OCI-LY3 (cell line): ENCODE measurements around the gene MRPS27.

Source experiments
- H2AFZ ChIP-seq: fragments of 200-600, 300-600 bp; shearing (Covaris generic); 2 replicates; pipeline ENCODE4 v1.6.0; 2014; ENCODE audit warnings: antibody characterized with exemption, low read depth, low read length
- H3K27ac ChIP-seq: fragments of 200-600, 300-600 bp; sonication (generic); 2 replicates; pipeline ENCODE4 v1.5.1; 2014; ENCODE audit warnings: mild to moderate bottlenecking, low read length, moderate library complexity, mixed read lengths
- H3K27me3 ChIP-seq: fragments of 200-600, 300-600 bp; sonication (generic); 2 replicates; pipeline ENCODE4 v1.6.1; 2014; ENCODE audit warnings: low read depth, low read length, mixed read lengths
- H3K36me3 ChIP-seq: fragments of 200-600, 300-600 bp; sonication (generic); replicated peaks from 2 replicates; pipeline ENCODE3; 2014; ENCODE audit warnings: low read depth, low read length, mixed read lengths
- H3K4me1 ChIP-seq: fragments of 300-600, 200-600 bp; sonication (generic); 2 replicates; pipeline ENCODE4 v1.6.1; 2014; ENCODE audit warnings: low read length, mixed read lengths
- H3K4me2 ChIP-seq: fragments of 200-600, 300-600 bp; sonication (generic); 2 replicates; pipeline ENCODE4 v1.6.1; 2014; ENCODE audit warnings: low read length, mixed read lengths
- H3K4me3 ChIP-seq: fragments of 300-600, 200-600 bp; sonication (generic); 2 replicates; pipeline ENCODE4 v1.5.1; 2014; ENCODE audit warnings: antibody characterized with exemption, mild to moderate bottlenecking, low read length, moderate library complexity
- H3K79me2 ChIP-seq: fragments of 300-600, 200-600 bp; shearing (Covaris generic); 2 replicates; pipeline ENCODE4 v1.6.1; 2014; ENCODE audit warnings: mild to moderate bottlenecking, low read length, mixed read lengths
- H3K9ac ChIP-seq: fragments of 300-600, 200-600 bp; shearing (Covaris generic); 2 replicates; pipeline ENCODE4 v1.6.0; 2014; ENCODE audit warnings: mild to moderate bottlenecking, low read length, moderate library complexity
- H3K9me3 ChIP-seq: fragments of 200-600, 300-600 bp; shearing (Covaris generic); 2 replicates; pipeline ENCODE4 v1.6.1; 2014; ENCODE audit warnings: low read length, mixed read lengths; ENCODE audit not compliant: insufficient read depth
- H4K20me1 ChIP-seq: fragments of 200-600, 300-600 bp; sonication (generic); 2 replicates; pipeline ENCODE4 v1.6.1; 2016; ENCODE audit warnings: low read length, mixed read lengths; ENCODE audit not compliant: insufficient read depth
- CTCF ChIP-seq: fragments of 200-600, 300-600 bp; sonication (generic); IDR thresholded peaks from 2 replicates; pipeline ENCODE4 v1.5.1; 2014; ENCODE audit warnings: antibody characterized with exemption, low read length, low read depth
- EZH2phosphoT487 ChIP-seq: fragments of 200-600 bp; shearing (Covaris generic); IDR thresholded peaks from 2 replicates; pipeline ENCODE4 v1.6.1; 2018; ENCODE audit warnings: antibody characterized with exemption, mixed run types, low read depth

The MRPS27 gene

GRCh38 chr5:72265032-72265877 is 54.8 kb downstream of the MRPS27 start:
- Histone ChIP-seq H2AFZ (no peak overlapping the region), H3K4me1 (peaks cover 7% of the 10 kb centered on the region; the same call in 1 of the 2 replicates), H3K9ac (no peak overlapping the region), H3K4me2 (no peak overlapping the region), H3K9me3 (no peaks in the 10 kb centered on the region), H3K27me3 (no peaks in the 10 kb centered on the region), H3K4me3 (no peak overlapping the region), H4K20me1 (no peaks in the 10 kb centered on the region), H3K79me2 (peaks cover 4% of the 10 kb centered on the region; the same call in 1 of the 2 replicates), H3K27ac (no peak overlapping the region), H3K36me3 (no peaks in the 10 kb centered on the region)
- TF ChIP-seq CTCF (no peak), EZH2phosphoT487 (no peak)

- no peak overlapping the region for H3K27ac ChIP-seq
- H3K79me2 ChIP-seq, result no peaks in the 10 kb centered on the region
- H4K20me1 ChIP-seq, result no peaks in the 10 kb centered on the region
- H3K4me2 ChIP-seq, result no peak overlapping the region
- no peaks in the 10 kb centered on the region for H3K4me1 ChIP-seq
- no peak overlapping the region for H2AFZ ChIP-seq
- no peaks in the 10 kb centered on the region for H3K27me3 ChIP-seq
- no peaks in the 10 kb centered on the region for H3K36me3 ChIP-seq
- no peak overlapping the region for H3K4me3 ChIP-seq
- no peak for TF ChIP-seq EZH2phosphoT487
- no peak for TF ChIP-seq CTCF
- no peak overlapping the region for H3K9ac ChIP-seq
- no peaks in the 10 kb centered on the region for H3K9me3 ChIP-seq
These were observed 63.5 kb downstream of the MRPS27 start for GRCh38 chr5:72256536-72256935.

GRCh38 chr5:72255670-72256069 is 64.4 kb downstream of the MRPS27 start:
- H4K20me1 ChIP-seq, result no peaks in the 10 kb centered on the region
- no peak overlapping the region for H3K9ac ChIP-seq
- H3K79me2 ChIP-seq, result no peaks in the 10 kb centered on the region
- H3K4me2 ChIP-seq, result no peak overlapping the region
- no peaks in the 10 kb centered on the region for H3K9me3 ChIP-seq
- TF ChIP-seq CTCF (no peak), EZH2phosphoT487 (no peak)
- H3K4me3 ChIP-seq, result no peak overlapping the region
- no peaks in the 10 kb centered on the region for H3K36me3 ChIP-seq
- H3K27me3 ChIP-seq, result no peaks in the 10 kb centered on the region
- H3K27ac ChIP-seq, result no peak overlapping the region
- H3K4me1 ChIP-seq, result no peaks in the 10 kb centered on the region
- no peak overlapping the region for H2AFZ ChIP-seq

DNA sequence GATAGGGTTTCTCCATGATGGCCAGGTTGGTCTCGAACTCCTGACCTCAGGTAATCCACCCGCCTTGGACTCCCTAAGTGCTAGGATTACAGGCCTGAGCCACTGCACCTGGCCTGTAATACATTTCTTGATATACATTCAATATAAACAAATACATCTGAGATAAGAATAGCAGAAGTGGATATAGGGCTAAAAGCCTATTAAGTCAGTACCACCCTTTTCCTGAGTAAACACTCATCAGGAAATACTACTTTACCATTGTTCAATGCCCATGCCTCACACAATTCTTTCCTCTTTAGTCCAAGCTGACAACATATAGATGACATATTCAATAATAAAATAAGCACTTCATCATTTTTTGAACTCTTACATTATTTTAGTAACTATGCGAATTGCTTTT is 64.8 kb downstream of the MRPS27 start:
- no peaks in the 10 kb centered on the region for H3K4me1 ChIP-seq
- H3K4me2 ChIP-seq, result no peak overlapping the region
- no peaks in the 10 kb centered on the region for H3K79me2 ChIP-seq
- H2AFZ ChIP-seq, result no peak overlapping the region
- H3K4me3 ChIP-seq, result no peak overlapping the region
- H3K9ac ChIP-seq, result no peak overlapping the region
- no peaks in the 10 kb centered on the region for H3K36me3 ChIP-seq
- no peaks in the 10 kb centered on the region for H3K27me3 ChIP-seq
- no peak for TF ChIP-seq CTCF
- H3K27ac ChIP-seq, result no peak overlapping the region
- no peaks in the 10 kb centered on the region for H3K9me3 ChIP-seq
- no peaks in the 10 kb centered on the region for H4K20me1 ChIP-seq
